WTC11 (cell line): ENCODE results near the gene PPP1R2C.

ENCODE experiments used
- ATF2 ChIP-seq: sonication (generic); formaldehyde crosslinking; IDR thresholded peaks from 2 replicates; pipeline ENCODE4 v1.8.1; 2022; ENCODE audit warnings: low read depth, missing genetic modification reagents, borderline replicate concordance
- ATF3 ChIP-seq: sonication (generic); formaldehyde crosslinking; conservative IDR thresholded peaks from 2 replicates; pipeline ENCODE4 v1.8.1; 2022; ENCODE audit warnings: mild to moderate bottlenecking, missing genetic modification reagents
- CTCF ChIP-seq: fragments of 200-600 bp; IDR thresholded peaks from 2 replicates; pipeline ENCODE4 v1.8.0; 2022; ENCODE audit warnings: antibody characterized with exemption
- HMGXB4 ChIP-seq: sonication (generic); formaldehyde crosslinking; IDR thresholded peaks from 2 replicates; pipeline ENCODE4 v1.8.1; 2023; ENCODE audit warnings: mild to moderate bottlenecking, moderate library complexity, missing genetic modification reagents
- JUN ChIP-seq: sonication (generic); formaldehyde crosslinking; IDR thresholded peaks from 2 replicates; pipeline ENCODE4 v1.8.0; 2023; ENCODE audit warnings: mild to moderate bottlenecking, missing genetic modification reagents
- MAX ChIP-seq: sonication (generic); formaldehyde crosslinking; IDR thresholded peaks from 2 replicates; pipeline ENCODE4 v1.8.0; 2022; ENCODE audit warnings: mild to moderate bottlenecking, missing genetic modification reagents
- MYBL2 ChIP-seq: sonication (generic); formaldehyde crosslinking; IDR thresholded peaks from 2 replicates; pipeline ENCODE4 v1.8.1; 2023; ENCODE audit warnings: mild to moderate bottlenecking, moderate library complexity, missing genetic modification reagents
- PREB ChIP-seq: sonication (generic); formaldehyde crosslinking; IDR thresholded peaks from 2 replicates; pipeline ENCODE4 v1.8.1; 2022; ENCODE audit warnings: mild to moderate bottlenecking, missing genetic modification reagents, moderate library complexity, borderline replicate concordance
- SMAD3 ChIP-seq: sonication (generic); formaldehyde crosslinking; IDR thresholded peaks from 2 replicates; pipeline ENCODE4 v1.8.0; 2022; ENCODE audit warnings: missing genetic modification reagents, mild to moderate bottlenecking, borderline replicate concordance
- TP53 ChIP-seq: sonication (generic); formaldehyde crosslinking; IDR thresholded peaks from 2 replicates; pipeline ENCODE4 v1.8.1; 2023; ENCODE audit warnings: mild to moderate bottlenecking, missing genetic modification reagents
- ZMAT4 ChIP-seq: fragments of 250-450 bp; sonication (Bioruptor Pico); IDR thresholded peaks from 2 replicates; pipeline ENCODE4 v1.9.0; 2021; ENCODE audit warnings: mild to moderate bottlenecking
- ZNF512 ChIP-seq: sonication (generic); formaldehyde crosslinking; IDR thresholded peaks from 2 replicates; pipeline ENCODE4 v1.8.1; 2022; ENCODE audit warnings: missing genetic modification reagents, borderline replicate concordance

- TF ChIP-seq HMGXB4 (CRISPR knock-in tag) (no peak), ATF3 (CRISPR knock-in tag) (no peak), SMAD3 (CRISPR knock-in tag) (no peak), MAX (CRISPR knock-in tag) (no peak), TP53 (CRISPR knock-in tag) (no peak), ZMAT4 (CRISPR knock-in tag) (no peak), ATF2 (no peak), CTCF (no peak), PREB (no peak), ZNF512 (no peak), JUN (no peak), MYBL2 (CRISPR knock-in tag) (no peak)
Observed at GRCh38 chrX:42778096-42778495, at the start of gene PPP1R2C.
